Prostate gland (tissue), 2 donors: ENCODE measurements around the gene PRKAR2A.

ENCODE experiments used
- CTCF ChIP-seq, 4 experiments: fragments of 200-600 bp in 2 of 4; fragments of 450-650 bp in 2 of 4; sonication (generic) in 2 of 4; IDR thresholded peaks; 1 replicate in 3 of 4; 2 replicates in 1 of 4; pipeline ENCODE4 v1.5.1; 2016 to 2019; ENCODE audit warnings: antibody characterized with exemption in 4 of 4, mild to moderate bottlenecking in 2 of 4, moderate library complexity in 2 of 4
- POLR2A ChIP-seq: fragments of 450-650 bp; IDR thresholded peaks from one replicate; pipeline ENCODE4 v1.6.1; 2016; ENCODE audit warnings: antibody characterized with exemption, mild to moderate bottlenecking

DNA sequence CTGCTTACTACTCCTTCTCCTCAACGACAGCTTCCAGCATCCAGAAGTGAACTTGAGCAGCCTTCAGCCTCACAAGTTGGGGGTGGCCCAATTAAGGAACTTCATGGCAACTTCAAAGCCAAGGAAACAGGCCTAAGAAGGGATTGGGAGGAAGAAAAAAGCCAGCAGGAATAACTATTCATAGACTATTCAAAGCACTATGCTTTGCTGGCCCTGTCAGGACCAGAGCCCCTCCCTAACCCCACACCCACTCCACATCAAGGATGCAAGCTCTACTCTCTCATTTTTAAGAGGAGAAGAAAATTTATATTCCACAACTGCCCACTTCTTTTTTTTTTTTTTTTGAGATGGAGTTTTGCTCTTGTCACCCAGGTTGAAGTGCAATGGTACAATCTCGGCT, 10.0 kb upstream of the PRKAR2A start:
- TF ChIP-seq CTCF (IDR thresholded peaks at IDR 0.05), result no peak
- TF ChIP-seq POLR2A, result no peak
